Endothelial cell (in vitro differentiated cells): ENCODE data around the gene KLHL7. TPM values are rescaled to one million over a fixed set of nuclear protein-coding genes. Genes with fewer than 3 reads are reported as not detected.
"Not testable (repeated sequence)": the region's sequence is repeated elsewhere in the genome, so short reads cannot be mapped to it uniquely, and the experiment has no call there.

Experiments used
- DNase-seq: peaks from one replicate; pipeline ENCODE4 v3.0.0; 2021; ENCODE audit warnings: low spot score
- H3K27ac Mint-ChIP-seq: one replicate; pipeline ENCODE4 v1.8.0; 2021; ENCODE audit warnings: mixed read lengths, inconsistent platforms; ENCODE audit not compliant: unreplicated experiment
- H3K27me3 Mint-ChIP-seq: one replicate; pipeline ENCODE4 v1.8.0; 2021; ENCODE audit warnings: mild to moderate bottlenecking, moderate library complexity, mixed read lengths, inconsistent platforms; ENCODE audit not compliant: unreplicated experiment
- H3K36me3 Mint-ChIP-seq: one replicate; pipeline ENCODE4 v1.8.0; 2021; ENCODE audit warnings: mild to moderate bottlenecking, low read depth, mixed read lengths, inconsistent platforms; ENCODE audit not compliant: unreplicated experiment
- H3K4me1 Mint-ChIP-seq: one replicate; pipeline ENCODE4 v1.8.0; 2021; ENCODE audit warnings: mild to moderate bottlenecking, mixed read lengths, inconsistent platforms; ENCODE audit not compliant: unreplicated experiment
- H3K4me3 Mint-ChIP-seq: one replicate; pipeline ENCODE4 v1.8.0; 2021; ENCODE audit warnings: mild to moderate bottlenecking, mixed read lengths, inconsistent platforms; ENCODE audit not compliant: unreplicated experiment
- H3K9me3 Mint-ChIP-seq: one replicate; pipeline ENCODE4 v1.8.0; 2021; ENCODE audit warnings: mixed read lengths, inconsistent platforms; ENCODE audit not compliant: unreplicated experiment
- total RNA-seq: library from RNA; stranded (reverse); fragmentation: NEBNext Ultra II Directional; extraction: Animal tissue kit (Norgen Biotek cat#: 25700); gene quantifications from one replicate; pipeline ENCODE4 v1.2.1, GENCODE V29; 2021; ENCODE audit not compliant: unreplicated experiment
- TF ChIP-seq, protein P1 (sequence below): fragments of 200-600 bp; sonication (generic); IDR thresholded peaks from one replicate; pipeline ENCODE4 v1.5.0; 2021; ENCODE audit warnings: antibody characterized with exemption; ENCODE audit not compliant: unreplicated experiment

The KLHL7 gene
- total RNA-seq, 1 donor from 2014 or later = 44.8 TPM

DNA sequence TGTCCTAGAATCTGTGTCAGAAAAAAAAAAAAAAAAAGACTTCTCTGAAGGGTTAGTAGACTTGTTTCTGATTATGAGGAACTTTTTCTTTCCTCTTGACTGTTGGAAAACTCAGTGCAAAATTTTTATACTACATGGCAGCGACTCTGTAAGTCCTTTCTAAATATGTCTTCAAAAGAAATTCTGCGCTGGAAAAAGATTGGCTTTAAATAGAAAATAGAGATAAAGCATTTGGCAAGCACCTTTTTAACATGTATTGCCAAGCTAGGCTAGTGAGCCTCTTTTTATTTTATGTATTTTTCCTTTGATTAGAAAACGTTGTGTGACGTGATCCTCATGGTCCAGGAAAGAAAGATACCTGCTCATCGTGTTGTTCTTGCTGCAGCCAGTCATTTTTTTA, 17.9 kb downstream of the KLHL7 start:
- Mint-ChIP-seq H3K4me1 (peaks cover 6% of the 10 kb centered on the region), H3K9me3 (no peaks in the 10 kb centered on the region), H3K27ac (no peak overlapping the region), H3K4me3 (no peak overlapping the region), H3K27me3 (no peaks in the 10 kb centered on the region), H3K36me3 (peaks cover 15% of the 10 kb centered on the region)
- TF ChIP-seq, protein P1, sequence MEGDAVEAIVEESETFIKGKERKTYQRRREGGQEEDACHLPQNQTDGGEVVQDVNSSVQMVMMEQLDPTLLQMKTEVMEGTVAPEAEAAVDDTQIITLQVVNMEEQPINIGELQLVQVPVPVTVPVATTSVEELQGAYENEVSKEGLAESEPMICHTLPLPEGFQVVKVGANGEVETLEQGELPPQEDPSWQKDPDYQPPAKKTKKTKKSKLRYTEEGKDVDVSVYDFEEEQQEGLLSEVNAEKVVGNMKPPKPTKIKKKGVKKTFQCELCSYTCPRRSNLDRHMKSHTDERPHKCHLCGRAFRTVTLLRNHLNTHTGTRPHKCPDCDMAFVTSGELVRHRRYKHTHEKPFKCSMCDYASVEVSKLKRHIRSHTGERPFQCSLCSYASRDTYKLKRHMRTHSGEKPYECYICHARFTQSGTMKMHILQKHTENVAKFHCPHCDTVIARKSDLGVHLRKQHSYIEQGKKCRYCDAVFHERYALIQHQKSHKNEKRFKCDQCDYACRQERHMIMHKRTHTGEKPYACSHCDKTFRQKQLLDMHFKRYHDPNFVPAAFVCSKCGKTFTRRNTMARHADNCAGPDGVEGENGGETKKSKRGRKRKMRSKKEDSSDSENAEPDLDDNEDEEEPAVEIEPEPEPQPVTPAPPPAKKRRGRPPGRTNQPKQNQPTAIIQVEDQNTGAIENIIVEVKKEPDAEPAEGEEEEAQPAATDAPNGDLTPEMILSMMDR = no peak
- DNase-seq = no peak

DNA sequence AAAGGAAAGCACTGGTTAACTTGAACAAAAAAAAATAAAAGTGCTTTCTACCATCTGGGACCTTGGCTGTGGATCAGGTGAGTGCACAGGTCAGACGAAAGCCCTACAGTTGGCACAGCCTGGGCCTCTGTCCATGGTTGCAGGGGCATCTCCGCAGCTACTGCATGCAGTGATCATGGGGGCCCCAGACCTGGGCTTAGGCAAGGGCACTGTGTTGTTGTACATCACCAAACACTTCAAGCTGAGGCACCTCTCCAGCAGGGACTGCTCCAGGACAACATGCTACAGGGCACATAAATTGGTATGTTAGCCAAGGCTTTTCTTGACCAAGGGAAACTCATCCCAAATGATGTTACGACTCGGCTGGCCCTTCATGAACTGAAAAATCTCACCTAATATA, 23.5 kb downstream of the KLHL7 start:
- Mint-ChIP-seq H3K36me3 (peaks cover 13% of the 10 kb centered on the region), H3K4me1 (peaks cover 9% of the 10 kb centered on the region), H3K4me3 (no peak overlapping the region), H3K27ac (no peak overlapping the region), H3K9me3 (no peaks in the 10 kb centered on the region), H3K27me3 (no peaks in the 10 kb centered on the region)
- TF ChIP-seq, protein P1 = no peak
- DNase-seq = no peak

DNA sequence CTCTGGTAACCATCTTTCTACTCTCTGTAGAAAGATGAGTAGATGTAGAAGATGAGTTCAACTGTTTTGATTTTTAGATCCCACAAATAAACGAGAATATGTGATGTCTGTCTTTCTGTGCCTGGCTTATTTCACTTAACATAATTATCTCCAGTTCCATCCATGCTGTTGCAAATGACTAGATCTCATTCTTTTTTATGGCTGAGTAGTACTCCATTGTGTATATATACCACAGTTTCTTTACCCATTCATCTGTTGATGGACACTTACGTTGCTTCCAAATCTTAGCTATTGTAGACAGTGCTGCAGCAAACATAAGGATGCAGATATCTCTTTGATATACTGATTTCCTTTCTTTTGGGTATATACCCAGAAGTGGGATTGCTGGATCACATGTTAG, 26.2 kb downstream of the KLHL7 start:
- not testable (repeated sequence) for H3K27ac Mint-ChIP-seq, H3K4me3 Mint-ChIP-seq, H3K27me3 Mint-ChIP-seq, H3K36me3 Mint-ChIP-seq, H3K4me1 Mint-ChIP-seq, DNase-seq, H3K9me3 Mint-ChIP-seq

DNA sequence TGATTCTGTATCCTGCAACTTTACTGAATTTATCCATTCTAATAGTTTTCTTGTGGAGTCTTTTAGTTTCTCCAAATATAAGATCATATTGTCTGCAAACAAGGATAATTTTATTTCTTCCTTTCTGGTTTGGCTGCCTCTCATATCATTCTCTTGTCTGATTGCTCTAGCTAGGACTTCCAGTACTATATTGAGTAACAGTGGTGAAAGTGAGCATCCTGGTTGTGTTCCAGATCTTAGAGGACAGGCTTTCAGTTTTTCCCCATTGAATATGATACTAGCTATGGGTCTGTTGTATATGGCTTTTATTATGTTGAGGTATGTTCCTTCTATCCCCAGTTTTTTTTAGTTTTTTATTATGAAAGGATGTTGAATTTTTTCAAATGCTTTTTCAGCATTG, 28.2 kb downstream of the KLHL7 start:
- Mint-ChIP-seq H3K9me3 (no peaks in the 10 kb centered on the region), H3K4me3 (no peak overlapping the region), H3K27ac (no peak overlapping the region), H3K36me3 (peaks cover 5% of the 10 kb centered on the region), H3K27me3 (no peaks in the 10 kb centered on the region), H3K4me1 (peaks cover under 1% of the 10 kb centered on the region)
- no peak for DNase-seq
- TF ChIP-seq, protein P1 = no peak

DNA sequence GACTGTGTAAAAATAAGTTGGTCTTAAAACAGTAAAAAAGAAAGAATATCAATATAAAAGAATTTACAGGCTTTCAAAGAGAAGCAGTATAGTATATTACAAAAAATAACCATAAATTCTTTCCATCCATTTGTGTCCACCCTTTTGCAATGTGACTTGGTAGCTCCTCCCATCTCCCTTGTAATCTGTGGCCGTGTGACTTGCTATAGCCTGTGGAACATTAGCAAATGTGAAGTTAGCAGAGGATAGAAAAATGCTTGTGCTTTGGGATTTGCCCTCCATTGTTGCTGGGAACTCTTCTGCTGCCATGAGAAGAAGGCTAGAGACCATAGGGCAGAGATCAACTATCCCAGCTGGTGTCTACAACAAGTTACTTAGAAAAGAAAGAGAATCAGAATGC, 30.2 kb downstream of the KLHL7 start:
- H3K27me3 Mint-ChIP-seq = no peaks in the 10 kb centered on the region
- no peak for DNase-seq
- H3K4me1 Mint-ChIP-seq = no peaks in the 10 kb centered on the region

More for the DNA sequence above, 30.2 kb downstream of the KLHL7 start:
- TF ChIP-seq, protein P1 = no peak
- Mint-ChIP-seq H3K9me3 (no peaks in the 10 kb centered on the region), H3K36me3 (peaks cover 9% of the 10 kb centered on the region), H3K27ac (no peak overlapping the region), H3K4me3 (no peak overlapping the region)
